SJSA1 (cell line): ENCODE measurements around the gene POU1F1. TPM values are rescaled to one million over a fixed set of nuclear protein-coding genes. Genes with fewer than 3 reads are reported as not detected.
A peak's percentile ranks its signal among the peaks of the same experiment; 100 is the strongest.
"Not testable (repeated sequence)": the region's sequence is repeated elsewhere in the genome, so short reads cannot be mapped to it uniquely, and the experiment has no call there.

Source experiments
- DNase-seq, 2 experiments: peaks; one replicate each; pipeline ENCODE4 v3.0.0-alpha.2; 2015 to 2020; ENCODE audit warnings: low spot score in 2 of 2, low read depth in 1 of 2
- H3K27ac ChIP-seq: fragments of 250-450 bp; sonication (Bioruptor Pico); 2 replicates; pipeline ENCODE4 v1.5.1; 2020; ENCODE audit warnings: mild to moderate bottlenecking, moderate library complexity
- H3K27me3 ChIP-seq: fragments of 250-450 bp; sonication (Bioruptor Pico); replicated peaks from 2 replicates; pipeline ENCODE4 v1.5.1; 2020; ENCODE audit warnings: mild to moderate bottlenecking, moderate library complexity
- H3K36me3 ChIP-seq: fragments of 250-450 bp; sonication (Bioruptor Pico); 2 replicates; pipeline ENCODE4 v1.5.1; 2020; ENCODE audit warnings: mild to moderate bottlenecking
- H3K4me1 ChIP-seq: fragments of 250-450 bp; sonication (Bioruptor Pico); replicated peaks from 2 replicates; pipeline ENCODE4 v1.6.1; 2021; ENCODE audit warnings: mild to moderate bottlenecking
- H3K4me3 ChIP-seq: fragments of 250-450 bp; sonication (Bioruptor Pico); 2 replicates; pipeline ENCODE4 v1.5.1; 2020; ENCODE audit warnings: mild to moderate bottlenecking
- H3K9me3 ChIP-seq: fragments of 250-450 bp; sonication (Bioruptor Pico); replicated peaks from 2 replicates; pipeline ENCODE4 v1.5.1; 2020; ENCODE audit warnings: mild to moderate bottlenecking
- total RNA-seq: library from RNA; depleted of rRNA; stranded (reverse); fragments of >200 nt; shearing (Covaris generic); gene quantifications from 2 replicates; pipeline ENCODE4 v1.2.3, GENCODE V29; 2014

POU1F1 gene
- total RNA-seq, 1 experiment from 2014 or later = not detected

DNA sequence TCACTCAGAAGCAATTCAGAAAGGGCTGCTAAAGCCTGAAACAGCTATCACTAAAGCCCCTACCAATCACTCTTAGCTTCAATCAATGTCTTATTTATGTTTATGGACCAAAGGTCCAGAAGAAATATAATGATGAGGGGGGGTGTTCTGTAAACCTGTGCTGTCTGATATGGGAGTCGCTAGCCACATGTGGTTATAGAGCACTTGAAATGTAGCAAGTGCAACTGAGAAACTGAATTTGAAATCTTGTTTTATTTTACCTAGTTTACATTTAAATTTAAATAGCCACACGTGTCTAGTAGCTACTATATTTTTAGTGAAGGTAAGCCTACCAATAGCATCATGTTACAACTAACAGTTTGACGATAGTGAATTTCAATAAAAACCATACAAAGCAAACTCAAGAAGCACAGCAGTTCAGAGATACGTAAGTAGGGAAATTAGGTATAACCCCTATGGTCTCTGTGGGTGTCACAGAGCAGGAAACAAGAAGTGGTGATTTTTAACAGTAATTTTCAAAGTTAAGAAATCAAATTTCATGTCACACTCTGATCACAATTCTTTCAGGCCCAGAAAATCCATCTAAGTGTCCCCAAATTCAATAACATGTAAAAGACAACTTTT is 3.6 kb downstream of the POU1F1 start:
- H3K4me1 ChIP-seq = no peaks in the 10 kb centered on the region
- no peak for DNase-seq
- no peak overlapping the region for H3K27ac ChIP-seq
- H3K27me3 ChIP-seq = peaks cover 7% of the 10 kb centered on the region; the same call in 1 of the 2 replicates
- H3K9me3 ChIP-seq = no peaks in the 10 kb centered on the region
- H3K4me3 ChIP-seq = no peak overlapping the region
- H3K36me3 ChIP-seq = no peaks in the 10 kb centered on the region

DNA sequence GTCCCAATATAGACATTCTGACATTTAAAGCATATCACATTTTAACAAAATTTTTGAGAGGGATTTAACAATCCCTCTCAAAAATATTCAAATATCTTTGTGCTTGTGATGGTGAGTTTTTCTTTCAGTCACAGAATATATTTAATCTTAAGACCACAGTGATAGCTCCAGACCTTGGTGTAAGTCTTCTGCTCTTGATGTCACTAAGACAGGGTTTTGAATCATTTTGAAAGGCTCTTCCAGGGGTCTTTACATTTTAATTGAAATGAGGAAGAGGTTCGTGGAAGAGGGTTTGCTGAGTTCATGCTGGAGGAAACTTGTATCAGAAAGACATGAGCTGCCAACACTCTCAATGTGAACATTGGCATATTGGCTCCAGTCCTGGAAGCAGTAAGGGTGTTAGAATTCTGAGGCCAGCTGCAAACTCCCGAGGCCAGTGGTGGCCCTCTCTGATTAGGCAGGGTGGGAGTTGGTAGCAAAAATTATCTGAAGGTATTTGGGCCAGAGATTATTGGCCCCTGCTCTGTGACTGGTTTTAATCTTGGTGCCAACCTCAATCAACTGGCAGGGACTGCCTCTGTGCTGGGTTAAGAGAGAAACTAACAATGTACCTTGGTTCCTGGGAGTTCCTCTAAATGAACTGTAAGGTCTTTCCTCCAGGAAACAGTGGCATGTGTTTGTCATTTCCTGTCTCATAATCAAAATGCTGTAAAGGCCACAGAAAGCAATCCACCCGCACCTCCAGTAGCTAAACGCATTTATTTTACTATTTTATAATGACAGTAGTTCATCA is 5.3 kb downstream of the POU1F1 start:
- H3K27ac ChIP-seq = no peak overlapping the region
- peaks cover 5% of the 10 kb centered on the region; the same call in 1 of the 2 replicates for H3K27me3 ChIP-seq
- no peaks in the 10 kb centered on the region for H3K36me3 ChIP-seq
- DNase-seq = no peak
- H3K4me3 ChIP-seq = no peak overlapping the region
- H3K9me3 ChIP-seq = no peaks in the 10 kb centered on the region
- no peaks in the 10 kb centered on the region for H3K4me1 ChIP-seq

DNA sequence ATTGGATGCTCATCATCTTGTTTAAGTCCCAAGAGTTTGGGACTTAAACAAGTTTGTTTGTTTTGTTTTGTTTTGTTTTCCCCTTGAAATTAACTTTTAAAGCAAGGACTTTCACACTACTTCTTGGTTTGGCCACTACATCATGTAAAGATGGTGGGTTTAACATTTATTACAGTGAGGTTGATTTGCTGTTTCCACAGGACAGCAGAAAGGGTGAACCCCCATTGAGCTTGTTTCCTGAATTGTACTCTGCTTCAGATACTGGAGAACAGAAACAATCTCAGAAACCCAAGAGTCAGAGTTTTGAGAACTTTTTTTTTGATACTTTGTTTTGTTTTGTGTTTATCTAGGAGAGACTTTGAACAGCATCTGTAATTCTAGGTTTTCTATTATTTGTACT is 6.7 kb downstream of the POU1F1 start:
- no peaks in the 10 kb centered on the region for H3K27me3 ChIP-seq
- no peaks in the 10 kb centered on the region for H3K4me1 ChIP-seq
- H3K36me3 ChIP-seq = no peaks in the 10 kb centered on the region
- no peak overlapping the region for H3K27ac ChIP-seq
- no peak overlapping the region for H3K4me3 ChIP-seq
- DNase-seq = no peak
- H3K9me3 ChIP-seq = no peaks in the 10 kb centered on the region

DNA sequence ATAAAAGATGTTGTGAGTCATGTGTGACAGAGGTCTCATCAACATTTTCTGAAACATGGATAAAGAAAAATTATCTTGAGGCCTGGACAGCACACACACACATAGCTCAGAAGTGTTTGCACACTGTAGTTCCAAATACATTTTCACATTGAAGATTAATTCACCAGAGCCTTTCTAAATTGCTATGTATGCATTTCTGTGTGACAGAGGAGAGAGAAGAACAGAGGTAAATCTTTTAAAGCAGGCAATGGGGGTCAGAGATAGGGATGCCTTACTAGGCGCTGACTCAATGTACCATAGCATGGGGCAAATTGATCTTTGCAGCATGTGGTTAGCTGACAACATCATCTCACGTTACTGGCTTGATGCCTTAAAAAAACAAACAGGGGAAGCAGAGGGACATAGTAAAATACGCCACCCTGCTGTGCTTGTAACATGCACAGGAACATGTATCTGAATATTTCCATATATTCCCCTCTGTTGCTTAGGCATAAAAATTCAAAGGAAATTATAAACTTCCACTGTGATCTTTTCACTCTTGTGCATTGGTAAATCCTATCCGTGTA is 7.7 kb downstream of the POU1F1 start:
- no peak for DNase-seq
- Histone ChIP-seq H3K9me3 (no peaks in the 10 kb centered on the region), H3K27me3 (no peaks in the 10 kb centered on the region), H3K27ac (no peak overlapping the region), H3K36me3 (no peaks in the 10 kb centered on the region), H3K4me3 (no peak overlapping the region), H3K4me1 (no peaks in the 10 kb centered on the region)

DNA sequence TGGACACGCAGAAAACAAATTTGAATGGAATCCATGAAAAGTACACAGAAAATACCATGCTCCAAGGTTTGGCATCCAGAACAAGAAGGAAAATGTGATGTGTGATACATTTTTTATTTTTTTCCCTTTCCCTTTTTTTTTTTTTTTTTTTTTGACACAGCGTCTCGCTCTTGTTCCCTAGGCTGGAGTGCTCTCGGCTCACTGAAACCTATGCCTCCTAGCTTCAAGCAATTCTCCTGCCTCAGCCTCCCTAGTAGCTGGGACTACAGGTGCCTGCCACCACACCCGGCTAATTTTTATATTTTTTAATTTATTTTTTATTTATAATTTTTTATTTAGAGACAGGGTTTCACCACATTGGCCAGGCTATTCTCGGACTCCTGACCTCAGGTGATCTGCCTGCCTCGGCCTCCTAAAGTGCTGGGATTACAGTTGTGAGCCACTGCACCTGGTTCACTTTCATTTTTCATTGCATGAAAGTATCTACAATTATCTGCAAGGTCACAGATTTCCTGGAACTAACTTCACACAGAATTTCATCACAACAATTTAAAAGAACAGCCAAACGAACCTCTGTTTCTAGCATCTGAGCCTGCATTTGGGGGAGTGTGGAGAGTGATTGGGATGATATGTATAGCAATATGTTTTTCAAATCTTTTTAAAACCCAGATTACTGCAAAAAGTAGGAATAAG is 8.3 kb downstream of the POU1F1 start:
- no peaks in the 10 kb centered on the region for H3K9me3 ChIP-seq
- no peak overlapping the region for H3K4me3 ChIP-seq
- H3K4me1 ChIP-seq = no peaks in the 10 kb centered on the region
- H3K27ac ChIP-seq = no peak overlapping the region
- no peaks in the 10 kb centered on the region for H3K36me3 ChIP-seq
- DNase-seq = no peak
- no peaks in the 10 kb centered on the region for H3K27me3 ChIP-seq

DNA sequence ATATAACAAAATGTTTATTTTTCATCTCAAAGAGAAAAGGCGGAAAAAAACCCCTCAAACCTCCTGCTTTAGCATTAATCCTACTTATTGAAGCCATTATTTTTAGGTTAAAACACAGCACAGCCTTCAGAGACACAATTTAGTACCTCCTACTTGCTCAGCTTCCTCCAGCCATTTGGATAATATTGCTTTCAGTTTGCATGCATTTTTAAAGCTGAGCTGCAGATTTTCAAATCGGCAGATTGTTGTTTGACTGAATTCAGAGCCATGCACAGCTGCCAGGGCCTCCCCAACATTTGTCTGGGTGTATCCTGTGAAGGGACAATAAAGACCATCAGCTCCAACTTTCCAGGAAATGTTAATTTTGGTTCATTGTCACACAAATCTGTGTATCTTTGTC is 14.5 kb downstream of the POU1F1 start:
- DNase-seq = no peak
- Histone ChIP-seq H3K9me3 (no peaks in the 10 kb centered on the region), H3K36me3 (no peaks in the 10 kb centered on the region), H3K4me1 (no peaks in the 10 kb centered on the region), H3K27me3 (no peaks in the 10 kb centered on the region), H3K4me3 (no peak overlapping the region), H3K27ac (no peak overlapping the region)

DNA sequence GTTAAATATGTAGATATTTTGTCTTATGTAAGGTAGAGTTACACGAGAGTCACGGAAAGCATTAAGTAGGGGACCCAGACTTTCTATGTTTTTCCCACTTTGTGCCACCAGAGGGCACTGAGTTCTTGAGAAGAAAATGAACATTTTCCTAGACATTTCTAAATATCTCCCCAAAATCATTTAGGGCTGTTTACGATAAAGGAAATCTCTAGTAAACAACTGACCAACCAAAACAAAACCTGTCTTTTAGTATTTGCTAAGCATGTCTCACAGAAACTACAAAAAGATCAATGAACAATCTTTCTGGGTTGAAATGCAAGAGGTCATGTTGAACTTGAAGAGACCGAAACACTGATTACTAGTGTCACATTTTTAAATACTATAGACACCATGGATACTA is 16.1 kb downstream of the POU1F1 start:
- Histone ChIP-seq H3K36me3 (no peaks in the 10 kb centered on the region), H3K4me1 (no peaks in the 10 kb centered on the region), H3K27ac (no peak overlapping the region), H3K27me3 (no peaks in the 10 kb centered on the region), H3K4me3 (no peak overlapping the region), H3K9me3 (no peaks in the 10 kb centered on the region)
- peak; percentile 28 to 42 for DNase-seq

DNA sequence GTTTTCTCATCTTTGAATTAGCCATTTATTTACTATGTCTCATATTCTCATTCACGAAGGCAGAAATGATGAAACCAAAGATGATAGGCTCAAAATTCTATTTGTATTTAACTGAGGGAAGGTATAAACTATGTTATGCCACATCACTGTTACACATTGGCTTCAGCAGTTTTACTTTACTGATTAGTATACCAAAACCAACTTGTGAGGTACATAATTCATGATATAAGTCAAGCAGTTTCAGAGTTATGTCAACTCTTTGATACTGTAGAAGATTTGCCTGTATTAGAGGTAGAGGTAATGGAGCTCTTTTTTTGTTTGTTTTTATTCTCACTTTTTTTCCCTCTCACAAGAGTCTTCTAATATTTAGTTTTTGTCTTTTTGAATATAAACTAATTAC is 26.4 kb downstream of the POU1F1 start:
- Histone ChIP-seq H3K27me3 (no peaks in the 10 kb centered on the region), H3K9me3 (no peaks in the 10 kb centered on the region), H3K36me3 (peaks cover 16% of the 10 kb centered on the region), H3K4me1 (no peaks in the 10 kb centered on the region), H3K4me3 (no peak overlapping the region), H3K27ac (no peak overlapping the region)
- DNase-seq = no peak

DNA sequence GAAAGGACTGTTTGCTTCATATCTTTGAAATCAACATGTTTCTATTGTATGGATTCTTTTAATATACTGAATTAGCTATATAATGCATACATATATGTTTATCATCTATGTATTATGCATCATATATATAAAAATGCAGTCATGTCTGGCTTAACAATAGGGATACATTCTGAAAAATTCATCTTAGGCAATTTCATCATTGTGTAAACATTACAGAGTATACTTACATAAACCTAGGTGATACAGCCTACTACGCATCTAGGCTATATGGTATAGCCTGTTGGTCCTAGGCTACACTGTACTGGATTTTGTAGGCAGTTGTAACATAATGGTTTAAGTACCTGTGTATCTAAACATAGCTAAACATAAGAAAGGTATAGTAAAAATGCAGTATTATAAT is 27.6 kb downstream of the POU1F1 start:
- Histone ChIP-seq H3K27ac (no peak overlapping the region), H3K27me3 (no peaks in the 10 kb centered on the region), H3K4me3 (no peak overlapping the region), H3K4me1 (no peaks in the 10 kb centered on the region), H3K9me3 (no peaks in the 10 kb centered on the region), H3K36me3 (peaks cover 12% of the 10 kb centered on the region)
- no peak for DNase-seq

DNA sequence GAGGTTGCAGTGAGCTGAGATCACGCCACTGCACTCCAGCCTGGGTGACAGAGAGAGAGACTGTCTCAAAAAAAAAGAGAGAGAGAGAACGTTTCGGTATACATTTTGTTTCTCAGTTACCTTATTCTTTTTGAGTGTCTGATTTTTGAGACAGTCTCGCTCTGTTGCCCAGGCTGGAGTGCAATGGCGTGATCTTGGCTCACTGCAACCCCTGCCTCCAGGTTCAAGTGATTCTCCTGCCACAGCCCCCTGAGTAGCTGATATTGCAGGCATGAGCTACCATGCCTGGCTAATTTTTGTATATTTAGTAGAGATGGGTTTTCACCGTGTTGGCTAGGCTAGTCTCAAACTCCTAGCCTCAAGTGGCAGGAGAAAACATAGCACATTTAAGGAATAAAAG is 28.2 kb downstream of the POU1F1 start:
- not testable (repeated sequence) for DNase-seq, H3K27me3 ChIP-seq, H3K27ac ChIP-seq, H3K36me3 ChIP-seq, H3K4me1 ChIP-seq, H3K4me3 ChIP-seq, H3K9me3 ChIP-seq

DNA sequence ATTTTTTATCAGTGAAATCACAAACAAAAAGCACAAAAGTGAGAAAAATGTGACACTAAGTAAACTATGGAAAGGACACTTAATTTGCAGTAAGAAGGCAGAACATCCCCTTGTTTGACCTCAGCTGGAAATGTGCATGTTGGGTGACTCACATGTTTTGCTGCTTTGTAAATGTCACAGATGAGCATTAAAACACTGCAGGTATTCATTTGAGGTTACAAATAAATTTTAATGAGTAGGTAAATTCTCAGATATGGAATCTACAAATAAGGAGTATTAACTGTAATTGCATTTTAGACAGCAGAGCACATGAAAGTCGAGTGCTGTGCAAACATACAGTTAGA is 29.0 kb downstream of the POU1F1 start:
- Histone ChIP-seq H3K27me3 (no peaks in the 10 kb centered on the region), H3K27ac (no peak overlapping the region), H3K4me3 (no peak overlapping the region), H3K9me3 (no peaks in the 10 kb centered on the region), H3K36me3 (peaks cover 6% of the 10 kb centered on the region), H3K4me1 (no peaks in the 10 kb centered on the region)
- no peak for DNase-seq

DNA sequence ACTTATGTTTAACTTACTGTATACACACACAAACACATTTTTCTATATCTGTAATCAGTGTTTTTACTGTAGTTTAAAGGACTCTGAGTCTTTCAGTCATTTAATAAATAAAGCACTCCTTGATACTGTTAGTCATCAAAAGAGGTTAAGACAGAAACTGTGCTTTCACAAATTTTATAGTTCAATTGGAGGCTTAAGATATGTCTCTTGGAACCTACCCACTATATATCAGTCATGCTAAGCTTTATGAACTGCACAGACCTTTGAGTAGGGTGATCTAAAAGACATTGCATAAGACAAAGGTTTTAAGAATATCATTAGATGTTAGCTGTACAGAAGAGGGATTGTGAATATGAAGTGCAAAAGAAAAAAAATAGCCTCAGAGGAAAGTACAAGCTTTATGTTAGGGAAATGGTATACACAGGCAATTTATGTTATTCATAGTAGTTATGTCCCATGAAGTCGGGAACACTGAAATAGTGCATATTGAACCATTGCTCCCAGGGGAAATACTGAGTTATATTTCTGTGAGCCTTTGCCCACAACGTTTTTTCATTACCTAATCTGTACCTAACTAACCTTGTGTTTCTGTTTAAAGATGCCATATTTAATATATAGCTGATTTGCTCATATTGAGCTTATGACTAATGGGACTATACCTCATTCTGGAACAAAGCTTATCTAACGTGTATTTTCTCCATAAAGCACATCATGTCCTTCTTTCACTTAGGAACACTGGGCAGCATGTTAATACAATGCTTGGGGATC is 29.5 kb downstream of the POU1F1 start:
- DNase-seq = no peak
- Histone ChIP-seq H3K4me3 (no peak overlapping the region), H3K9me3 (no peaks in the 10 kb centered on the region), H3K36me3 (peaks cover 6% of the 10 kb centered on the region), H3K27ac (no peak overlapping the region), H3K27me3 (no peaks in the 10 kb centered on the region), H3K4me1 (no peaks in the 10 kb centered on the region)

DNA sequence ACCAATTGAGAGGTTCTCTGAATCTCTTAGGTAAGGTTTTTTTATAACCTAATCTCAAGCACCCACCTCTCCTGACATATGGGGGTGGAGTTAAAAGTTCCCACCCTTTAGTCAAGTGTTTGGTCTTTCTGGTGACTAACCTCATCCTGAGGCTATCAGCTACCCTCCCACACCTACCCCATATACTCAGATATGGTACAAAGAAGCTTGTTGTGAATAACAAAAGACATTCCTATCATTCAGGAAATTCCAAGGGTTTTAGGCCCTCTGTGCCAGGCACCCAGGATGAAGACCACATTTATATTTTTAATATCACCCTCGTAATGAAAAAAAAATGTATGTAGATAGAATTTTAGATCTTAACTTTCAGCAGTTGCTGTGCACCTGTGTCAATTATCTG is 40.3 kb downstream of the POU1F1 start:
- no peak overlapping the region for H3K27ac ChIP-seq
- no peak for DNase-seq
- H3K4me1 ChIP-seq = no peaks in the 10 kb centered on the region
- H3K36me3 ChIP-seq = no peaks in the 10 kb centered on the region
- H3K4me3 ChIP-seq = no peak overlapping the region
- H3K9me3 ChIP-seq = no peaks in the 10 kb centered on the region
- H3K27me3 ChIP-seq = no peaks in the 10 kb centered on the region
